Measurements from ENCODE around the gene LBR.
"Not testable (repeated sequence)": the region's sequence is repeated elsewhere in the genome, so short reads cannot be mapped to it uniquely, and the experiment has no call there.

The LBR gene

GRCh38 chr1:225427235-225428067 is at the start of gene LBR:
Gene LBR (minus strand): TSS chr1:225428038. CDS start chr1:225424075, 3,963 bp downstream.
- no peak for DNase-seq

GRCh38 chr1:225477296-225477911 is 49.6 kb upstream of the LBR start:
- DNase-seq = no peak

DNA sequence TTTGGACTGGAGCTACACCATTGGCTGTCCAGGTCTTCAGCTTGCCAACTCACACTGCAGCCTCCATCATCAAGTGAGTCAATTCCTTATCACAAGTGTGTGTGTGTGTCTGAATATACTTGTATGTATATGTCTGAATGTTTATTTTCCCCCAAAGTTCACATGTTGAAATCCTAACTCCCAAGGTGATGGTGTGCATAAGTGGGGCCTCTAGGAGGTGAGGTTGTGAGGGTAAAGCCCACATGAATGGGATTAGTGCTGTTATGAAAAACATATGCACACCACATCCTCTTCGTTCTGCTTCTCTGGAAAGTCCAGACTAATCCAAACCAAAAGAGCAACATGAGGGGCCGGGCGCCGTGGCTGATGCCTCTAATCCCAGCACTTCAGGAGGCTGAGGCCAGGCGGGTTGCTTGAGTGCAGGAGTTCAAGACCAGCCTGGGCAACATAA is 48.7 kb upstream of the LBR start:
- no peak for DNase-seq

- no peak for DNase-seq
Observed at GRCh38 chr1:225476100-225476511, 48.3 kb upstream of the LBR start.

DNA sequence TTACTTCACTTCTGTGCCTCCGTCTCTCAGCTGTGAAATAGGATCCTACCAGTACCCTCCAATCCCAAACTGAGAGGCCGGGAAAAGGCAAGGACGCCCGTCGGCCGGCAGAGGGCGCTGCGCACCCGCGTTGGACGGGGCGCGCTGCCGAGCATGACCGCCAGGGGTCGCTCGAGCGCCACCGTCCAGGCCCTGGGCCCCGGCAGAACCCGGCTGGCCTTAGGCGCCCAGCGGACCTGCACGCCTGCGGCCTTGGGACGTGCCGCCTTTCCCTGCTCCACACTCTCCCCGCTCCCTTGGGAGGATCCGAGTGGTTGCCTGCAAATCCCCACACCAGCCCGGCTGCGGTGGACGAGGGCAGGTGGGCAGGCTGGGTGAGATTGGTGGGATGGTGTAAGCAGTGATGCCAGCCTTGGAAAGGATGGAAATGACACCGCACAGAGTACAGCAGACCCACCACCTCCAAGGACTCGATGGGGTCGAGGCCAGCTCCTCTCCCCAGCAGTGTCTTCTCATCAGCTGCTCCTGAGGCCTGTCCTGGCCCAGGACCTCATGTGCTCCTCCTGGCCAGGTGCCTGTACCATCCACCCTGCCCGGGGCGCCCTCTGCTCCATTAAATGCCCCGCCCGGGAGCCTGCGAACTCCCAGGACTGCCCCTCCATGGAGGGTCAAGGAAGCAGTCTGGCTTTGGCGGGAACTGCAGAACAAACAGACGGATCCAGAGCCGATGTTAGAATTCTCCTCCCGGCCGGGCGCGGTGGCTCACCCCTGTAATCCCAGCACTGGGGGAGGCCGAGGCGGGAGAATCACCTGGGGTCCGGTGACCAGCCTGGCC is 47.4 kb upstream of the LBR start:
- DNase-seq = peak; percentile 62 to 70

- DNase-seq = no peak
Observed at GRCh38 chr1:225474439-225474985, 46.7 kb upstream of the LBR start.

GRCh38 chr1:225473676-225474438 is 46.0 kb upstream of the LBR start:
- DNase-seq = not testable (repeated sequence)

- peak; percentile 52 to 59 for DNase-seq
Observed at GRCh38 chr1:225473266-225473665, 45.4 kb upstream of the LBR start.

GRCh38 chr1:225471453-225472301 is 43.8 kb upstream of the LBR start:
- no peak for DNase-seq

- no peak for DNase-seq
Observed at GRCh38 chr1:225471109-225471452, 43.2 kb upstream of the LBR start.

- DNase-seq = no peak
Observed at GRCh38 chr1:225470211-225471108, 42.6 kb upstream of the LBR start.

- DNase-seq = no peak
Observed at GRCh38 chr1:225469051-225469450, 41.2 kb upstream of the LBR start.

GRCh38 chr1:225468270-225469020 is 40.6 kb upstream of the LBR start:
- peak in 1 of 2 donors; percentile 29 for DNase-seq

DNA sequence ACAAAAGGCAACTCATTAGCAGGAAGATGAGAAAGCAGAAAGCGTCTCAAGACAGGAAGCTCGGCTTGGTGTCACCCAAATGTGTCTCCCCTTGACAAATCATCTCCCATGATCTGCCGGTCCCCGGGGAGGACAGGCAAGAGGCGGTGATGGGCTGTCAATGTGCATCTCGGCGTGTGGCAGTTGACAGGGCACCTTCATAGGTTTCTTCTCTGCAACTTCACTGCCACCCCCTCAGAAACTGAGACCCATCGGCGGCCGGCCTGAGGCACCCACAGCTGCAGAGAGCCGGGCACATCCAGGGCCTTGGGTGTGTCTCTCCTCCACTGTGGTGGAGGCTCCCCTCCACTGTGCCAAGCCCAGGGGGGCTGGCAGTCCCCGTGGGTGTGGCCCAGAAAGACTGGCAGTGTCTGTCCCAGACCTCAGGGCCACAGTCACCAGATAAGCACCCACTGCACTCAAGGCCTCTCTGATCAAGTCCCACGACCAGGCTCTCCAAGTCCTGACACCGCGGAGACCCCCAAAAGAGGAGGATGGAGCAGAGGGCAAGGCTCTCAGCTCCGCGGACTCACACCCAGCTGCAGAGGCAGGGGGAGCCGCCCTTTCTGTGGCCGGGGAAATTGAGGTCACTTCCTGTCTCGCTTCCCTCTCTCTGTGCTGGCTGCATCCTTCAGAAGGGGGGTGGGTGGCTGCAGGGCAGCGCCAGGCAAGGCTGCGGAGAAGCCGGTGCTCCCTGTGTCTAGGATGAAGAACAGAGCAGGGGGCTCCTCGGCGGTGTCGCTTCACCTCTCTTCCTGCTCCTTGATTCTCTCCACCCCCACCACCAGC is 39.6 kb upstream of the LBR start:
- peak; percentile 87 to 88 for DNase-seq

DNA sequence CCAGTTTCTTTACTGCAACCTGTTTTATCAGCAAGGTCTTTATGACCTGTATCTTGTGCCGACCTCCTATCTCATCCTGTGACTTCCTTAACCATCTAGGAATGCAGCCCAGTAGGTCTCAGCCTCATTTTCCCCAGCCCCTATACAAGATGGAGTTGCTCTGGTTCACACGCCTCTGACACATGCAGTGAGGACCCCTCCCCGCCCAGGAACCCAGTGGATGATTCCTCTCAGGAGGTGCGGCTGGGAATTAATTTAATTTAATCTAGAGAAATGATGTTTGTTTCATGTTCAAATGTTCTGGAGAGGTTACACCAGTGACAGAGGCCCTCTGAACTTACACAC is 39.0 kb upstream of the LBR start:
- no peak for DNase-seq

GRCh38 chr1:225465793-225466517 is 38.1 kb upstream of the LBR start:
- DNase-seq = no peak

- DNase-seq = no peak
Observed at GRCh38 chr1:225464851-225465792, 37.3 kb upstream of the LBR start.
